Stimulated activated naive CD8-positive, alpha-beta T cell treated with anti-CD3 and anti-CD28 coated beads, Interleukin-15, Interleukin-2, amounts not matched to agents 100 U/mL and 50 U/mL, for 24 hours (primary cell): ENCODE results near the gene CADPS.

Source experiments
- ATAC-seq: fragments of 150-1000 bp; cut with Tn5 transposase; one replicate; pipeline ENCODE4 v1.10.0; 2021
- DNase-seq: peaks from one replicate; pipeline ENCODE4 v3.0.0; 2021

CADPS gene

DNA sequence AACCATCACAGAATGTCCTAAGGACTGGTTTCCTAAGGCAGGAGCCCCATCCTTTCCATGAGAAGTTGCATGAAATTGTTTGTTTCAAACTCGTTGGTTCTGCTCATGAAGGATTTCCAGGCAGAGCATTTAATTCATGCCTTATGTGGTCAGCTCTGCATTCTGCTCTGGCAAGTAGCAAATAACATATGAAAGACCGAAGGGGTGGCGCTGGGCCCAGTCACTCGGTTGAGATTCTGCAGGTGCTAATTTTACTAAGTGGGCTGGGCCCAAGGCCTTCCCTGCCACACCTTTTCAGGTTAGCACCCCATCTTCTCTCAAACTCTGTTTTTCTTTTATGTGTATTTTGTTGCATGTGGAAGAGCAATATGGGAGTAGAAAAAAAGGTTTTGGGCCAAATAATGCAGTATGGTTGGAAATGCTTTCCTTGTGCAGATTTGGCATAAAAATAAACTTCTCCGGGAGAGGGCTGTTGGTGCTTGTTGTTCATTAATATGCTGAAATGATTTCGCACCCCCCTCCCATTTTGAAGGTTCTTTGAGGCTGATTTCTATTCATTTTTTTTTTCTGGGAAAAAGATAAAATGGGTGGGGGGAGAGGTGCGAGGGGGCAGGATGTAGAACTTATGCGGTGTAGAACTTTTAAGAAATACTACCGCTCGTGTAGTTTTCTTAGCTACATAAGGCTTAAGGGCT, 318.9 kb downstream of the CADPS start:
- DNase-seq (no peak), ATAC-seq (no peak)

DNA sequence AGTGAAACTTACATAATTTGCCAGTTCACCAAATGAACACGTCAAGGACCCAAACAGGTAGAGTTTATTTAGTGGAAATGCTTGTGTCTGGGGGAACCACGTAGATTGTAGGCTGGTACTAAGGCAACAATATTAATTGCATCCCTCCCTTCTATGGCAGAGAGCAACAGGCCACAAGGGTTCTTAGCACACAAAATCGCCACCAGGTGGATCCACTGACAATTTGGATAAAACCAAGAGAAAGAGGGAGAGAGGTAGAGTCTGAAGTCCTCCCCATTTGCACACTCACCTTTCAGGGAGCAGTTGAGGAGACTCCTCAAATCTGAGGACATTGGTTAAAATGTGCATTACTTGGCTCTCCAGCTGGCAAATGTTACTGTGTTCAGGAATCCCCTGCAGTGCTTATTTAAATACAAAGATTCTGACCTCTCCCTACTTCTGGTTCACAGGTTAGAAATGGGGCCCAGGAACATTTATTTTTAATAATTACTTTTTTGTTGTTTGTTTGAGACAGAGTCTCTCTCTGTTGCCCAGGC, 320.9 kb downstream of the CADPS start:
- no peak for DNase-seq
- no peak for ATAC-seq

DNA sequence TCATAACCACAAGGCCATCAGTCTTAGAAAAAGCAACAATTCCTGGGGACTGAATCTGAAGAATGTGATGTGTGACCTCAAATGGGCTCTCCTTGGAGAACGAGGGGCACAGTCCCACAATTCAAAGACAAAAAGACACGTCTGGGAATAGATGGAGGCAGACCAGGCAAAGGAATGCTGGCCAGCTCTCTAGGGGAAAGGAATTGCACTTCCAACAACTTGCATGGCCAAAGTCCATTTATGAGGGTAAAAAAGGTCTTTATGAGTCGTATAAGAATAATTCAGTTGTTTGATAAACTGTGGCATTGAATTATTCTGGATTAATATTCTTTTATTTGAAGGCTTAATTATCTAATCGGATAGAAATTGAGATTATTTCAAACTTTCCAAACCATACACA, 321.4 kb downstream of the CADPS start:
- ATAC-seq (no peak), DNase-seq (no peak)

DNA sequence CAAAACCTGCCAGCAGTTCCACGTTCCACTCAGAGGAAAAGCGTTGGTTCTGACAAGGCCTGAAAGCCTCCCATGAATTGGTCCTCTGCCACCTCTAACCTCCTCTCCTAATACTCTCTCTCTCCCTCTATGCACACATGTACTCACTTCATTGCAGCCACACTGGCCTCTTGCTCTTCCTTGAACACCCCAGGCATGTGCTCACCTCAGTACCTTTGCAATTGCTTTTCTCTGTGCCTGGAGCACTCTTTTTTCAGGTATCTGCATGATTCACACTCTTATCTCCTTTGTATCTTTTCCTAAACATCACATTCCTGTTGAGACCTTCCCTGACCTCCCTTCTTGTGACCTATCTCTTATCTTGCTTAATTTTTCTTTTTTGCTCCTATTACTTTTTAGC, 323.7 kb downstream of the CADPS start:
- ATAC-seq, result no peak
- no peak for DNase-seq

DNA sequence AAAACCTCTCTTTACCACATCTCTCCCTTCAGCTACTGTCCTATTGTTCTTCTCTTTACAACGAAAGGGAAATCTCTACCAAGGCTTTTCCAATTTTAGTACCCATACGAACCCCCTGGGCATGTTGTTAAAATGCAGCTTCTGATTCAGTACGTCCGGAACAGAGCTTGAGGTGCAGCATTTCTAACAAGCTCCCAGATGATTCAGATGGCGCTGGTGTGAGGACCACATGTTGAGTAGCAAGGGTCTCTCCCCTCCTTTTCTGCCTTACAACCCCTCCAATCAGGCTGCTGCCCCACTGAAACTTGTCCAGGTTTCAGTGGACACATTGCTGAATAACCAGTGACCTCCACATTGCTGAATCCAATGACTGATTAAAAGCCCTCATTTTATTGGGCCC, 324.8 kb downstream of the CADPS start:
- no peak for DNase-seq
- ATAC-seq, result no peak

DNA sequence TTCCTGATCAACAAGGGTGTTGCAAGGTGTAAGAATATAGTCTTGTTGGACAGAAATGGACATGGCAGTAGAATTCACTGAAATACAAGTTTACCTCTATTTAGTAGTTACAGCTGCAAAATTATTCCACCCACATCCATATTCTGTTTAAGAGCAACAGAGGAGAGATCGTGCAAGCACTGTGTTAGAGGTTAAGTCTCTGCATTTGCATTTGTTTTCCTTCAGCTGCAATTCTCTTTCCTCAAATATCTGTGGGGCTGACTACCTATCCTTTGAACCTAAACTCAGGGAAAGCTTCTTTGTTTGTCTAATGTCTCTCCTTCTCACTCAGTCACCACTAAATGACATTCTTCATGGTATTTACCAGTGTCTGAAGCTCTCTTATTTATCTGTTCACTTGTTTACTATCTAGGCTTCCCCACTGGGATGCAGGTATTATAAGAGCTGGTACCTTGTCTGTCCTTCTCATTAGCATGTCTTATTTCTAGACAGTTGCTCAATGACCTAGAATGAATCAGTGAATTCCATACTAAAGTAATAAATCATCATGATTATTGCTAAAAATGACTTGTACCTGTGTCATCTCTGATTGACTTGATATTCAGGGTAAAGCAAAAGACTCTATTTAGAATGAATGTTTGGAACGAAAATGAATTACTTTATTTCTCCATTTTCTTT, 326.5 kb downstream of the CADPS start:
- ATAC-seq (no peak), DNase-seq (no peak)

DNA sequence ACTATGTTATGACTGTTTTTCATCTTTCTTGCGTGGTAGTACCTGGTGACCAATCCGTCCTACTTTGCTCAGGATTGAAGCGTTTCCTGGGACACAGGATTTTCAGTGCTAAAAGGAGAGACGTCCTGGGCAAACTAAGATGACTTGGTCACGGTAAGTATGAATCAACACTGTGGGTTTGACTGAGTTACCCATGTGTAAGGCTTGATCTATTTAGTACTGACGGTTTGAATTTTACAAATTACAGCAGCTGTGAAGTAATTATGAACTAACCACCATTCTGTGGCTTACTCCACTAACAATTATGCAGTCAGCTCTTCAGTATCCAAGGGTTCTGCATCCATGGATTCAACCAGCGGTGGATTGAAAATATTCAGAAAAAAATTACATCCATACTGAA, 328.9 kb downstream of the CADPS start:
- DNase-seq (no peak), ATAC-seq (no peak)

DNA sequence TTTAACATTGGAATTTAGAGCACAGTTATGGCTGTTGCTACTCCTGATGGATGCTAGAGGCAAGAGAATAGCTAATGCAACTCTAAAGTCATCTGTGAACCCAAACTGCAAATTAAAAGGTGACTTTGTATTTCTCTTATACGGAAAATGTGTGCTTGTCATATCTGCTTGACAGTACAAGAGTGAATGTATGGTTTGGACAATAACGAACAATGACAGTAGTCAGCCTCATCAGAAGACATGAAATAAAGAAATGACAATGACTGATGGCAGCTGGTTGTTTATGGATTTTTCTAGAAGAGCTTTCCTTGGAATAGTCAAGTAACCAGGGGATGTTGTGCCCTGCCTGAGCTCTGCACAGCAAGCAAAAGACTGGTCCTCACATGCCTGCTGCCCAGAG, 333.0 kb downstream of the CADPS start:
- ATAC-seq (no peak), DNase-seq (no peak)

DNA sequence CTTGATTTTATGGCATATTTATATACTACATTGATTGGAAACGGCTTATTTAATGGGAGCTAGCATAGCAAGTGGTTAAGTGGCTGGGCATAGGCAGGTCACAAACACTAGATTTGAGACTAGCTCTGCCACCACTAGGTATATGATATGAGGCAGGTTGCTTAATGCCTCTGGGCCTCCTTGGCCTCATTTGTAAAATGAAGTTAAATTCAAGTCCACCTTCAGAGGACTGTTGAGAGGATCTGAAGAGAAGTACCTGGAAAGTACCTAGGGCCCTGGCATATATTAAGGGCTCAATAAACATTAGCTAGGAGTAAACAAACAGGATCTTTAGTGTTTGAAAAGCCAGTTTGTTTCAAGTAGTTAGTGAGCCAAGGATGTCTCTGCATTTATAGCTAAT, 335.5 kb downstream of the CADPS start:
- no peak for ATAC-seq
- no peak for DNase-seq

DNA sequence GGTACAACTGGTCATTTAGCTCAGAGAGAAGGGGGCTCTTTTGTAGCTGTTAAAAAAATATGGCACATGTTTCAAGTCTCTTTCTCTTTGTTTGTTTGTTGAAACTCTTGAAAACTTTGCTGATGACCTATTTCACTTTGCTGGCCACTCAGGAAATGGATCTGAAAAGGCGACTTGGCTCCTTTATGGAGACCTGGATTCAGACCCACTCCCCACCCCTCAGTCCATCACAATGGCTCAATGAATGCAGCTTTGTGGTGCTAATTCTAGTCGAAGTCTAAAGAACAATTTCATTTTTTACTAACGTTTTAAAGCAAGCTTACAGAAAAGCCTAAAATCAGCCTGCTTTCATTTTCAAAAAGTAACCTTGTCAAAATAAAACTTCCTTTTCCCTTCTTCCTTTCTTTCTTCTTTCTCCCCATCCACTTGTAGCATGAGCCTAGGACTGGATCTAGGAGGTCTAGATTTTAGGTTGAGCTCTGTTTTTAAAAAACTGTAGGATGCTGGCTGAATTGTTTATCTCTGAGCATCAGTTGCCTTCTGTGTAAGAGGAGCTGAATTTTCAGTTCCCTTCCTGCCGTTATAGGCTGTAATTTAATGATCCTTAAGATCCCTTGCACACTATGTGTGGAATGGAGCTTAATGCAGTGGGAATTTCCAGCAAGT, 336.4 kb downstream of the CADPS start:
- no peak for DNase-seq
- no peak for ATAC-seq

DNA sequence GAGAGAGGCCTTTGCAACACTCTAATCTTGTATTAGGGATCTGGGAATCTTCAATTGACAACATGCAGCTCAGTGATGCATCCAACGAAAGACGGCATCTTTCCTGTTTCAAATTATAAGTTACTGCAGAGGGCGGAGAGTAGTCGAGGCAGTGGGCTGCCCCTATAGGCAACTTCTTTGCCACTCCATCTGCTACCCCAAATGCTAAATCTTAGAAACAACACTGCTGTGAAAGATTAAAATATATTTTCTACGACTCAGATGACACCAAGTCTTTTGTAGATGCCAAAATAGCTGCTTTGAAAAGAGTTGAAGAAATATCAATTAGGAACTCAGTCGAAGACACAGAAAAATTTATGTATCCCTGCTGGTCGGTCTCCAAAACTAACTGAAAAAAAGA, 340.9 kb downstream of the CADPS start:
- no peak for ATAC-seq
- DNase-seq, result no peak

DNA sequence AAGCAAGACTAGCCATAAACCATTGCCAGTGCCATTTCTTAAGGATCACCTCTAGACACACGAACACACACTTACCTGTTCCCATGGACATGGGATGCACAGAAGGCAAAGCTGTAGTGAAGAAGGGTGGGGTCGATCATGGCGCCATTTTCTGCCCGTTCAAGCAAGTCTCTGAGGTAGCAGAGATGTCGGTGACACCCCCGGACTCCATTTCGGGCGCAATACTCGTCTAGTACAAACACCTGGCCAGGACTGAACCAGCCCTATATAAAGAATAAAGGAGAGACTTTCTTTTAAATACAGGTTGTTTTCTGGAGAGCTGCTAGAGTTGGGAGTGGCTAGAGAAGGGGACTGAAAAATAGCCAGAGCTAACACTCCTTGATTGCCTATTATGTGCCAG, 342.4 kb downstream of the CADPS start:
- ATAC-seq (no peak), DNase-seq (no peak)

DNA sequence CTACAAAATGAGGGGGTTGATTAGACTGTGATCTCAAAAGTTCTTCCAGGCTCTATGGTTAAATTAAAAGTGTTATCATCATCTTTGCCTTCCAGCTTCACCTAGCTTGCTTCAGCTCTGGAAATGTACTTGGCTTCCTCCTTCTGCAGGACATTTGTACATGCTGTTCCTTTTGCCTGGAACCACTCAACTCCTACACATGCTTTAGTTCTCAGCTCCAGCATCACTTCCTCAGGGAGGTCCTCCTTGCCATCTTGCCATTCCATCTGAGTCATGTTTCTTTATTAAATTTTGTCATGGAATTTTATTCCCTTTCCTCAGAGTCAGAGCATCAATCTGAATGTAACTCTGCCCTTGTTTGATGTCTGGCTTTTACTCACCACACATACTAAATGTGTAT, 343.2 kb downstream of the CADPS start:
- DNase-seq (no peak), ATAC-seq (no peak)

DNA sequence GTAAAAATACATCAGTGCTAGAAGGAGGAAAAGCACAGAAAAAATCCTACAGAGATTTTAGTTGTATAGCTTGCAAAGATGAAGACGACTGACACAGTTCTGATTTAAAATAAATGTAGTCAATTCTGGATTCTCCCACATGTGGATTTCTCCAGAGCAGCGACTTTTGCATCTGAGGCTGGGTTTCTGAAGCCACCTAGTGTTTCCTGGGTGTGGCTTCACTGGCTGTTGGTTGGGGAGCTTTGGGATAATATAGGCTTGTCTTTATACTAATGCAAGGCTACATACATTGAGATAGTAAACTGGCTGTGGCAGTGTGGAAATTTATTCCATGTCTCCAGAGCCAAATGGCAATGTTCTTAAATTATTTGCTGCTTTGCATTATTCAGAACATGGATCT, 343.7 kb downstream of the CADPS start:
- ATAC-seq, result no peak
- no peak for DNase-seq

DNA sequence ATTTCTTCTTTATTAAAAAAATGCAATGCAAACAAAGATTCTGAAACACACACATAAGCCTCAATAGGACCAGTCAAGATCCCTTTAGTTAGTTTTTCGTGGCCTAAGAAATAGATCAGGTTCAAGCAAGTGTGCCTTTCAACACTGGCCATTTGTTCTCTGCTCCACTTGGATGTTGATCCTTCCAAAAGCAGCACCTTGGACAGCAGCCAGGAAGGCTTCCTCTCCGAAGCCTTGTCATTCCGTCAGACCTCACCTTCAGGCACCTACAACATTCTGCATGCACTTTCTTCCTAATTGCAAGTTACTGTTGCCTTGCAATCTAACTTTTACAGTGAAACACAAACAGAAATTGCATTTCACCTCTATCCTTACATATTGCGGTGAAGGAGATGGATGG, 346.0 kb downstream of the CADPS start:
- ATAC-seq (no peak), DNase-seq (peak; percentile 13)

DNA sequence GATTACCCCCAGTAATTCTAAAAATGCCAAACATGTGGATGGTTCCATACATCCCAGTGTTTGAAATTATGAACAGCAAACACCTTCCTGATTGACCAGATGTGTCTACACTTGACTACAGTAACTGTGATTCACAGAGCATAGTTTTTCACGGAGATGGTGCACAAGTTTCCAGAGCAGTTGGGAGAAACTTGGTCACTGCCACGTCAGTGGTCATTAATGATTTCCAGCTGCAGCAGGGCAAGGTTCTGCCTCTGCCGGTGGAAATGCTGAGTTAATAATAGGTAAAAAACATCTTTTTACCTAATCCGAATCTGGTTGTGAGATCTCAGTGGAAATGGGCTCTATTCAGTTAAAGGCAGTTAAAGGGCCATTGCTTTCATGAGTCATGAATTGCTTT, 347.7 kb downstream of the CADPS start:
- no peak for DNase-seq
- ATAC-seq, result no peak

DNA sequence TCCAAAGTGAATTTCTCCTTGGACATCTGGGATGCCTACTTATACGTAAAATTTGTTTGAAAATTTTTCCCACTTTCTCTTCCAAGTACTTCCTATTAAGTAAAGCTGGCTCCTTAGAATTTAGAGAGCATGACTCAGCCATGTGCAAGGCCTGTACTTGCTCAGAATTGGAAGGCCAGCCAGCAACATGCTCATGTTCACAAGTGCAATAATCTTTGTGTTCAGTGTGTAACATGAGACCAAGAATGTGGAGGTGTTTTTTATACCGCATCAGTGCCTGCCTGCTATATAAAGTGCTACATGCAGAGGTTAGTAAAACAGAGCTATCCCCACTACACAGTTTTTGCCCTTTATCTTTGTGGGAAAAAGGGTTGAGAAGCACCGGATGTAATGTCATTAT, 349.9 kb downstream of the CADPS start:
- no peak for DNase-seq
- ATAC-seq, result no peak

DNA sequence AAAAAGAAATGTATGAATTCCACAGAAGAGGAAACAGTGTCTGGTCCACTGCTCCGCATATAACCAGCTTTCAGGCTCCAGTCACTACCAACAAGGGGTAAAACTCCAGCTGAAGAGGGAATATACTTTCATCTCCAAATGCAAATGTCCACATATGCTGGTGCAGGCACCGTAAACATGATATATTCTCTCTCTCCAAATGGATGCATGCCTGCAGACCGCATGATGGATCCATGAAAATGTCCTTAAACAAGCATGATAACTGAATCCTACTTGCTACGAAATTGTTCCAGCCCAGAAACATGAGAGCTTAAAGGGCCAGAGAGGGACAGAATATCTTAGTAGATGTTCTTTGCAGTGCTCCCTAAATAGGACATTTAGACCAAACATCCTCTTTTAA, 351.5 kb downstream of the CADPS start:
- DNase-seq, result no peak
- ATAC-seq, result no peak

DNA sequence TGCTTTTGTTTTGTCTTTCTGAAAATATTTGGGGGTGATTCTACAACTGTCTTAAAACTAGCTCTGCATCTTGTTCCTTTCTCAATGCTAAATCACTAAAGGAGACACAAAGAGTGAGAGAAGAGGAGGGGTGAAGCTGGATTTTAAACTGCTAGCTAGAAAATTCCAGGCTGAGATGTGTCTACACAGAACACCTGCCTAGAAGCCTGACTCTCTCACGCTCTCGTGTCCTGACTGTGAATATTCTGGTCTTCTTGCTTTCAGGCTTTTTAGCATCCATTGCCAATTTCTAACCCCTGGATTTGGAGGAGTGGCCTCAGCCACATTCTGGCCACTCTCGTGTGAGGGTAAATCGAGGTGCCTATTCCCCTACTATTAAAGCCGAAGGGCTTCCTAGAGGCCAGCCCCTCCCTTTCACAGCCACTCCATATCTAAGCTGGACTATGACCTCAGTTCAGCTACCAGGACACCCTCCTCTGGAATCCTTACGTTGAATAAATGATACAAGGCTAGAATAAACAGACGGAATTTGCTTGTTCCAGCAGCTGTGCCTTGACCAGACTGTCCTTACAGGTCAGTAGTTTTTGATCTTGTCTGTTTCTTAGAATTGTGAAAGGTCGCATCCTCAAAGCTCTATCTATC, 353.6 kb downstream of the CADPS start:
- ATAC-seq, result no peak
- DNase-seq, result no peak

DNA sequence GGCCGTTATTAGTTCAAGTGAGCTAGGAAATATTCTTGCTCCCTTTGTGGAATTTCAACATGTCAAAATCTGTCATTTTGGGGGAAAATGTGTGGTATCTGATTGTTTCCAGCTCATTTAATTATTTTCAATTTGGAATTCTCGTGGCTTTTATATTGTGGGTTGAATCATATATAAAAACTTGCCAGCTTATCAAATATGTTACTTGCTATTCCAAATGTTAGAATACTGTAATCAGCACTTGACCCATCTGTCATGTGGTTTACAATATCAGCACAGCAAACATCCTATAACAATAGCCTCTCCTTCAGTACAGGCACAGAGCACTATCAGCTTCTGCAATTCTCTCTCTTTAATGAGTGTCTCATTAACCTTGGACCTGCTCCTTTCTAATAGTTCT, 371.7 kb downstream of the CADPS start:
- ATAC-seq, result no peak
- DNase-seq, result no peak

DNA sequence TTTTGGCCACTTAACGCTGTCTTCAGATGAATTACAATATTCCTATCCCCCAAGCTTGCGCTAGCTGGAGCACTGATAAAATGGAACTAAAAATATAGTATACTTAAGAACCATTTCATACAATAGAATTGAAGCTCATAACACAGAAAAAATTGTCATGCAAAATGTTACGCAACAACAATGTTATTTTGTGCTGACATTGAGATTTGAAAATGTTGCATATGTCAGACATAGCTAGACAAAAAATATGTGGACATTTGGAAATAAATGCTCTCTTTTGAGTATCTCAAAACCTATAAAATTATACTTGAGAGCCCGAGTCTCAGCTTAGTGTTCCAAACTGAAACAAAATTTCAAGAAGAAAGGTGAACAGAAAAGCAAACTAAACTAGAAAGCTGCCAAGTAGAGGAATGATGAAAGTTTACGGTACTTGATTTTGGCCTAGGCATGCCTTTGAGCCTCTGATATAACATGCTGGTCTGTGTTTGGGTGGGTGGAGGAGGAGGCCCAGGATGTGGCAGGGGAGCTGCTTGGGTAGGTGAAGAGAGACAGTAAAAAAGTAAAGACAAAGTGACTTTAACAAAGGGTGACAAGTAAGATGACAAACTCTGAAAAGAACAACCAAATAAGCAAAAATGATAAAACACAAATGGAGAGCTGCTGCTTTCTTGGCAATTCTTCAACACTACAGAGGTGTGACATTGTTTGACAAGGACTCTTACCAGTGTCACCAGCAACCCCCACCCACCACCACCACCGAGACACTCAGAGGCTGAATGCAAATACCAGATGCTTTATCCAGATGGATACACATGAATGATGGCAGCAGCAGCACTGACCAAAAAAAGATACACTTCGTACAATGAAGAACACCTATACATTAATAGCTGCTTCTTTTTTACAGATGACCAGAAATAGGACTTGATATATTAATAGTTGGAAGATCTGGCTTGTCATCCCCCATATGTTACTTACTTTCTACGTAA, 372.6 kb downstream of the CADPS start:
- ATAC-seq, result no peak

DNA sequence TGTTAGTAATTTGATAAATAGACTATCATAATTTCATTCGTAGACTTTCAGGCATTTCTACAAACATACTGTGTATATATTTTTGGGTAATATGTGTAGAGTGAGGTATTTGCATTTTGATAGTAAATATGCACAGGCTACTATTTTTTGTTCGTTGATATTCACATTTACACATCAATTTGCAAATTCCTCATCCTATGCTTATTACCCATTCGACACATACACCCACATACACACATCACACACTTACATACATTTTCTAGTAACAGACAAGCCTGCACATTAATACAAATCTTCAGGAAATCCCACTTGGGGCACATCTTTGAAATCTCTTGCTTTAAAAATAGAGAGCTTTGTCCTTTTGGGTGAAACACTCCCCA, 373.9 kb downstream of the CADPS start:
- ATAC-seq, result no peak
- DNase-seq, result no peak

More for the DNA sequence above, 372.6 kb downstream of the CADPS start:
- DNase-seq, result no peak
